ENCODE data around the gene NFIA. TPM values are rescaled to one million over a fixed set of nuclear protein-coding genes. Genes with fewer than 3 reads are reported as not detected.

Gene NFIA
- total and polyA plus RNA-seq, 2 of the 13 experiments (the other 11 are each of a cell fraction or from before 2014, with no cell fraction given): 14.7 to 28.5 TPM

DNA sequence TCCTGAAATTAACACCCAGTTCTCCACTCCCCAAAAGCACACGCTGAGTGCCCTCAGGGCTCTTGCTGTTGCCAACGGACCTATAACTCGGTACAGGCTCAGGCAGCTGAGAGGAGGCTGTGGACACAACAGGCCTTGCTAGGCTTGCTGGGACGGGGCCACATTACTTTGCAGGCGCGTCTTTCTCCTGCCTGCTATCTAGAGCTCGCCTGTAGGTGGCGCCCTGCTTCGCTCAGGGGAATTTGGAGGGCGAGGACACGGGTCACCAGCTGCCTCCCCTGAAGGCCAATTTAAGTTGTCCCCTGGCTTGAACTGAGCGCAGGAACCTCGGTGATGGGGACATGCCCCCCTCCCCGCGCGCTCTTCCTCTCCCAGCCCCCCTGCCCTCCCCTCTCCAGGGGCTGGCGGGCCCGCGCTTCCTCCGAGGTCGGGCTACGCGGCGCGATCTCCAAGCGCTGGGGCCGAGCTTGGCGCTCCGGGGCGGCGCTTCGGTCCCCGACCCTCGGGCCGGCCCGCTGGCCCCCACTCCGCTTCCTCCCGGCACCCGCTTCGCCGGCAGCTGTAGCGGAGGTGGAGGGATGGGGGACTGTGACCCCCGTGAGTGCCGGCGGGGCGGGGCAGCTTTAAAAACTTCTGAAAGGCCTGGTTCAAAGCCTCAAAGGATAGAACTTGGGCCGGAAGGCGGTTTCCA, 32.4 kb upstream of the NFIA start (continued):
- TF ChIP-seq REXO4 (CRISPR knock-in tag; IDR thresholded peaks at IDR 0.05; ENCODE audit: borderline replicate concordance) (no peak), NONO (IDR thresholded peaks at IDR 0.05) (no peak), NONO (CRISPR knock-in tag; conservative IDR thresholded peaks at IDR 0.05) (0 out of 2 replicates have a peak, but pooled peaks have one; percentile 26), ZNF839 (CRISPR knock-in tag; IDR thresholded peaks at IDR 0.05; ENCODE audit: borderline replicate concordance) (no peak), ZNF616 (CRISPR knock-in tag; IDR thresholded peaks at IDR 0.05; ENCODE audit: low read depth) (no peak), CAMTA2 (CRISPR knock-in tag; IDR thresholded peaks at IDR 0.05; ENCODE audit: borderline replicate concordance) (0 out of 2 replicates have a peak, but pooled peaks have one; percentile 31), KLF11 (CRISPR knock-in tag; IDR thresholded peaks at IDR 0.05) (no peak), GPN1 (CRISPR knock-in tag; IDR thresholded peaks at IDR 0.05; ENCODE audit: borderline replicate concordance) (no peak), ATF6 (CRISPR knock-in tag; conservative IDR thresholded peaks at IDR 0.05) (no peak), TBL1XR1 (IDR thresholded peaks at IDR 0.05; ENCODE audit: borderline replicate concordance, low read length, partially characterized antibody) (no peak), NCOR1 (IDR thresholded peaks at IDR 0.05; ENCODE audit: borderline replicate concordance, low read length) (no peak), TCF7L2 (IDR thresholded peaks at IDR 0.05; ENCODE audit: low read depth, low read length) (no peak), ZNF674 (CRISPR knock-in tag; IDR thresholded peaks at IDR 0.05; ENCODE audit: low read depth) (no peak), ZNF446 (CRISPR knock-in tag; IDR thresholded peaks at IDR 0.05) (no peak), CREM (IDR thresholded peaks at IDR 0.05) (no peak), CREM (CRISPR knock-in tag; IDR thresholded peaks at IDR 0.05) (no peak), ZBTB21 (CRISPR knock-in tag; IDR thresholded peaks at IDR 0.05) (no peak), ATF7-NPFF (CRISPR knock-in tag; IDR thresholded peaks at IDR 0.05; ENCODE audit: low read depth) (no peak), SRSF9 (IDR thresholded peaks at IDR 0.05; ENCODE audit: borderline replicate concordance, insufficient read depth, low read depth, low read length, poor library complexity, severe bottlenecking) (no peak), ZNF678 (CRISPR knock-in tag; IDR thresholded peaks at IDR 0.05) (no peak), FOSL2 (CRISPR knock-in tag; IDR thresholded peaks at IDR 0.05) (peak; percentile 55), MAZ (IDR thresholded peaks at IDR 0.05; ENCODE audit: borderline replicate concordance, low read depth, low read length) (0 out of 2 replicates have a peak, but pooled peaks have one; percentile 3), MAZ (CRISPR knock-in tag; IDR thresholded peaks at IDR 0.05; ENCODE audit: low read depth) (peak; percentile 67), MAFK (conservative IDR thresholded peaks at IDR 0.05 in 1 of 2, IDR thresholded peaks at IDR 0.05 in 1 of 2; ENCODE audit: low read length in 2 of 2) (no peak), BRCA1 (CRISPR knock-in tag; IDR thresholded peaks at IDR 0.05) (no peak)
- TF ChIP-seq, protein P1, sequence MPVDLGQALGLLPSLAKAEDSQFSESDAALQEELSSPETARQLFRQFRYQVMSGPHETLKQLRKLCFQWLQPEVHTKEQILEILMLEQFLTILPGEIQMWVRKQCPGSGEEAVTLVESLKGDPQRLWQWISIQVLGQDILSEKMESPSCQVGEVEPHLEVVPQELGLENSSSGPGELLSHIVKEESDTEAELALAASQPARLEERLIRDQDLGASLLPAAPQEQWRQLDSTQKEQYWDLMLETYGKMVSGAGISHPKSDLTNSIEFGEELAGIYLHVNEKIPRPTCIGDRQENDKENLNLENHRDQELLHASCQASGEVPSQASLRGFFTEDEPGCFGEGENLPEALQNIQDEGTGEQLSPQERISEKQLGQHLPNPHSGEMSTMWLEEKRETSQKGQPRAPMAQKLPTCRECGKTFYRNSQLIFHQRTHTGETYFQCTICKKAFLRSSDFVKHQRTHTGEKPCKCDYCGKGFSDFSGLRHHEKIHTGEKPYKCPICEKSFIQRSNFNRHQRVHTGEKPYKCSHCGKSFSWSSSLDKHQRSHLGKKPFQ (CRISPR knock-in tag; IDR thresholded peaks at IDR 0.05; ENCODE audit: insufficient replicate concordance): no peak
- TF ChIP-seq, protein P2, sequence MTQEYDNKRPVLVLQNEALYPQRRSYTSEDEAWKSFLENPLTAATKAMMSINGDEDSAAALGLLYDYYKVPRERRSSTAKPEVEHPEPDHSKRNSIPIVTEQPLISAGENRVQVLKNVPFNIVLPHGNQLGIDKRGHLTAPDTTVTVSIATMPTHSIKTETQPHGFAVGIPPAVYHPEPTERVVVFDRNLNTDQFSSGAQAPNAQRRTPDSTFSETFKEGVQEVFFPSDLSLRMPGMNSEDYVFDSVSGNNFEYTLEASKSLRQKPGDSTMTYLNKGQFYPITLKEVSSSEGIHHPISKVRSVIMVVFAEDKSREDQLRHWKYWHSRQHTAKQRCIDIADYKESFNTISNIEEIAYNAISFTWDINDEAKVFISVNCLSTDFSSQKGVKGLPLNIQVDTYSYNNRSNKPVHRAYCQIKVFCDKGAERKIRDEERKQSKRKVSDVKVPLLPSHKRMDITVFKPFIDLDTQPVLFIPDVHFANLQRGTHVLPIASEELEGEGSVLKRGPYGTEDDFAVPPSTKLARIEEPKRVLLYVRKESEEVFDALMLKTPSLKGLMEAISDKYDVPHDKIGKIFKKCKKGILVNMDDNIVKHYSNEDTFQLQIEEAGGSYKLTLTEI (CRISPR knock-in tag; conservative IDR thresholded peaks at IDR 0.05): no peak
